ENCODE data around the gene RECK. TPM values are rescaled to one million over a fixed set of nuclear protein-coding genes. Genes with fewer than 3 reads are reported as not detected.

The RECK gene
- total and polyA plus RNA-seq, 2 experiments from 2014 or later, result 8.1 to 11.6 TPM

- no peaks in the 10 kb centered on the region for H3K36me3 ChIP-seq (ENCODE audit: insufficient read depth)
- peaks cover 6% of the 10 kb centered on the region; the same call in 1 of the 2 replicates for H4K20me1 ChIP-seq (replicated peaks; ENCODE audit: insufficient read depth)
- Mint-ChIP-seq H3K27ac (no peak overlapping the region), H3K27me3 (ENCODE audit: insufficient read depth, low read depth, poor library complexity) (peaks cover 48% of the 10 kb centered on the region), H3K4me1 (peaks cover 27% of the 10 kb centered on the region), H3K9me3 (no peaks in the 10 kb centered on the region; the same call in 2 of the 3 replicates), H3K36me3 (ENCODE audit: low read depth) (no peaks in the 10 kb centered on the region), H3K4me3 (no peak overlapping the region)
- TF ChIP-seq POLR2AphosphoS5 (IDR thresholded peaks at IDR 0.05; ENCODE audit: low read depth) (no peak), ETS1 (IDR thresholded peaks at IDR 0.05) (no peak)
- H3K27me3 ChIP-seq (ENCODE audit: insufficient read depth), result peaks cover 61% of the 10 kb centered on the region
- H2AFZ ChIP-seq, result no peak overlapping the region
- peaks cover 22% of the 10 kb centered on the region for H3K4me1 ChIP-seq (ENCODE audit: insufficient read depth)
- peaks cover 7% of the 10 kb centered on the region; the same call in 1 of the 2 replicates for H3F3A ChIP-seq (replicated peaks; ENCODE audit: low read depth)
- H3K4me2 ChIP-seq, result no peak overlapping the region
- H3K4me3 ChIP-seq, result no peak overlapping the region
- DNase-seq (ENCODE audit: low spot score), result no peak
- H3K9me2 ChIP-seq (ENCODE audit: insufficient read depth), result no peaks in the 10 kb centered on the region
- ATAC-seq, result no peak
- no peak overlapping the region for H3K27ac ChIP-seq (ENCODE audit: low read depth)
- no peaks in the 10 kb centered on the region for H3K79me2 ChIP-seq (replicated peaks; ENCODE audit: insufficient read depth)
Measured at GRCh38 chr9:36138901-36139300, 102.2 kb downstream of the RECK start.

- H3K27ac Mint-ChIP-seq, result no peak overlapping the region
- no peak overlapping the region for H3K4me3 Mint-ChIP-seq
- peaks cover 3% of the 10 kb centered on the region for H3K36me3 Mint-ChIP-seq (ENCODE audit: low read depth)
- Histone ChIP-seq H3F3A (replicated peaks; ENCODE audit: low read depth) (peaks cover 5% of the 10 kb centered on the region; the same call in 1 of the 2 replicates), H3K27me3 (ENCODE audit: insufficient read depth) (peaks cover 46% of the 10 kb centered on the region), H3K36me3 (ENCODE audit: insufficient read depth) (no peaks in the 10 kb centered on the region), H3K9me2 (ENCODE audit: insufficient read depth) (0 out of 2 replicates have a peak, but pooled peaks cover 2% of the 10 kb centered on the region), H4K20me1 (replicated peaks; ENCODE audit: insufficient read depth) (peaks cover 6% of the 10 kb centered on the region; the same call in 1 of the 2 replicates), H3K4me3 (no peak overlapping the region), H3K4me1 (ENCODE audit: insufficient read depth) (peaks cover 16% of the 10 kb centered on the region), H3K27ac (ENCODE audit: low read depth) (no peak overlapping the region), H2AFZ (no peak overlapping the region), H3K79me2 (replicated peaks; ENCODE audit: insufficient read depth) (no peaks in the 10 kb centered on the region), H3K4me2 (no peak overlapping the region)
- no peak for ATAC-seq
- peaks cover 18% of the 10 kb centered on the region for H3K4me1 Mint-ChIP-seq
- H3K9me3 Mint-ChIP-seq, result peaks cover 2% of the 10 kb centered on the region
- H3K27me3 Mint-ChIP-seq (ENCODE audit: insufficient read depth, low read depth, poor library complexity), result peaks cover 33% of the 10 kb centered on the region
- no peak for DNase-seq (ENCODE audit: low spot score)
- TF ChIP-seq REST (IDR thresholded peaks at IDR 0.05; ENCODE audit: unreplicated experiment), result no peak
- no peak for TF ChIP-seq ZNF331 (CRISPR knock-in tag; IDR thresholded peaks at IDR 0.05; ENCODE audit: low read depth)
- TF ChIP-seq EZH2 (IDR thresholded peaks at IDR 0.05; ENCODE audit: low read depth, unreplicated experiment), result no peak
- no peak for TF ChIP-seq ETS1 (IDR thresholded peaks at IDR 0.05)
- TF ChIP-seq NANOG (IDR thresholded peaks at IDR 0.05; ENCODE audit: borderline replicate concordance), result no peak
- no peak for TF ChIP-seq CTCF (conservative IDR thresholded peaks at IDR 0.05; ENCODE audit: low read depth in 2 of 2)
- TF ChIP-seq POLR2AphosphoS5 (IDR thresholded peaks at IDR 0.05; ENCODE audit: low read depth), result no peak
- TF ChIP-seq ZNF114 (CRISPR knock-in tag; IDR thresholded peaks at IDR 0.05), result no peak
- no peak for TF ChIP-seq EZH2phosphoT487 (IDR thresholded peaks at IDR 0.05; ENCODE audit: unreplicated experiment)
- TF ChIP-seq CREB1 (CRISPR knock-in tag; IDR thresholded peaks at IDR 0.05; ENCODE audit: low read depth), result no peak
Measured at GRCh38 chr9:36140086-36141084, 103.7 kb downstream of the RECK start.
